ENCODE results near the gene ERH. TPM values are rescaled to one million over a fixed set of nuclear protein-coding genes. Genes with fewer than 3 reads are reported as not detected.

The ERH gene
- total and polyA plus RNA-seq, 7 donors, result 76.9 to 130 (median 111) TPM

GRCh38 chr14:69374235-69374634 is 23.9 kb downstream of the ERH start:
- ATAC-seq (no peak), DNase-seq (no peak)
- Histone ChIP-seq H3K4me3 (no peak overlapping the region), H3K27me3 (ENCODE audit: insufficient read depth in 3 of 3, low read length in 2 of 3) (no peaks in the 10 kb centered on the region), H3K27ac (no peak overlapping the region), H3K9me3 (no peaks in the 10 kb centered on the region), H3K4me1 (no peaks in the 10 kb centered on the region), H3K36me3 (ENCODE audit: insufficient read depth in 1 of 2, low read depth in 1 of 2) (peaks cover 0 to 56% of the 10 kb centered on the region in 2 donors)
- TF ChIP-seq CTCF (IDR thresholded peaks at IDR 0.05), result no peak
- intact Hi-C loops (cut with DNase I), result no loop called here

- Histone ChIP-seq H3K4me3 (no peak overlapping the region), H3K9me3 (no peaks in the 10 kb centered on the region), H3K27ac (no peak overlapping the region), H3K4me1 (no peaks in the 10 kb centered on the region), H3K27me3 (ENCODE audit: insufficient read depth in 3 of 3, low read length in 2 of 3) (no peaks in the 10 kb centered on the region), H3K36me3 (ENCODE audit: insufficient read depth in 1 of 2, low read depth in 1 of 2) (peaks cover 0 to 45% of the 10 kb centered on the region in 2 donors)
- intact Hi-C loops (cut with DNase I), result no loop called here
- TF ChIP-seq CTCF (IDR thresholded peaks at IDR 0.05), result no peak
- 56 to 100% (median 60%) methylated on average over 1 of the region's 1 CpG for WGBS, 3 donors
- DNase-seq, result no peak
- ATAC-seq, result no peak
Observed at GRCh38 chr14:69373104-69373503, 25.0 kb downstream of the ERH start.

GRCh38 chr14:69372146-69372545 is 26.0 kb downstream of the ERH start:
- no peak for TF ChIP-seq CTCF (IDR thresholded peaks at IDR 0.05)
- intact Hi-C loops (cut with DNase I), result no loop called here
- no peak for DNase-seq
- Histone ChIP-seq H3K27me3 (ENCODE audit: insufficient read depth in 3 of 3, low read length in 2 of 3) (no peaks in the 10 kb centered on the region), H3K4me1 (no peaks in the 10 kb centered on the region), H3K36me3 (ENCODE audit: insufficient read depth in 1 of 2, low read depth in 1 of 2) (peaks cover 0 to 38% of the 10 kb centered on the region in 2 donors), H3K27ac (no peak overlapping the region), H3K9me3 (no peaks in the 10 kb centered on the region), H3K4me3 (no peak overlapping the region)
- 97 to 100% (median 98%) methylated on average over 3 of the region's 3 CpGs for WGBS, 3 donors
- no peak for ATAC-seq

- Histone ChIP-seq H3K27me3 (ENCODE audit: insufficient read depth in 3 of 3, low read length in 2 of 3) (no peaks in the 10 kb centered on the region), H3K4me1 (no peaks in the 10 kb centered on the region), H3K9me3 (no peaks in the 10 kb centered on the region), H3K27ac (no peak overlapping the region), H3K36me3 (ENCODE audit: insufficient read depth in 1 of 2, low read depth in 1 of 2) (peaks cover 0 to 17% of the 10 kb centered on the region in 2 donors), H3K4me3 (no peak overlapping the region)
- no peak for DNase-seq
- TF ChIP-seq CTCF (IDR thresholded peaks at IDR 0.05), result no peak
- WGBS, 3 donors, result 63 to 65% (median 64%) methylated on average over 5 of the region's 5 CpGs
- intact Hi-C loops (cut with DNase I), result no loop called here
- no peak for ATAC-seq
Observed at GRCh38 chr14:69370061-69370460, 28.0 kb downstream of the ERH start.

GRCh38 chr14:69368381-69368780 is 29.7 kb downstream of the ERH start:
- intact Hi-C loops (cut with DNase I), result loop anchor here in 1 of 2 donors (5.0 kb wide), 1 partner anchor 69 kb away; no protein-coding TSS in a partner anchor
- no peak for DNase-seq
- WGBS, 3 donors, result 18 to 62% (median 41%) methylated on average over 1 of the region's 1 CpG

More at GRCh38 chr14:69368381-69368780, 29.7 kb downstream of the ERH start:
- H3K4me1 ChIP-seq, result no peaks in the 10 kb centered on the region
- no peaks in the 10 kb centered on the region for H3K9me3 ChIP-seq
- H3K36me3 ChIP-seq (ENCODE audit: insufficient read depth in 1 of 2, low read depth in 1 of 2), result peaks cover 0 to 7% of the 10 kb centered on the region in 2 donors
- H3K27me3 ChIP-seq (ENCODE audit: insufficient read depth in 3 of 3, low read length in 2 of 3), result no peaks in the 10 kb centered on the region
- H3K4me3 ChIP-seq, result no peak overlapping the region
- TF ChIP-seq CTCF (IDR thresholded peaks at IDR 0.05), result no peak
- ATAC-seq, result peak; percentile 27 to 61 (median 58)
- no peak overlapping the region for H3K27ac ChIP-seq
